SK-N-MC (cell line): ENCODE data around the gene CIZ1.

ENCODE experiments used
- EZH2 ChIP-seq: fragments of 200-600 bp; sonication (generic); IDR thresholded peaks from one replicate; pipeline ENCODE4 v1.6.1; 2017; ENCODE audit warnings: antibody characterized with exemption
- FOXP2 ChIP-seq: optimal IDR thresholded peaks from 2 replicates; pipeline ENCODE3; 2011; ENCODE audit warnings: mild to moderate bottlenecking, moderate library complexity; ENCODE audit not compliant: insufficient read depth; ENCODE audit errors: extremely low read length, control extremely low read depth
- POLR2AphosphoS5 ChIP-seq: IDR thresholded peaks from 2 replicates; pipeline ENCODE4 v1.6.1; 2012; ENCODE audit warnings: mild to moderate bottlenecking, low read depth, low read length, borderline replicate concordance

GRCh38 chr9:128178806-128179431 is 12.5 kb downstream of the CIZ1 start:
- no peak for TF ChIP-seq EZH2
- no peak for TF ChIP-seq POLR2AphosphoS5
- no peak for TF ChIP-seq FOXP2
